NCI-H2029 treated with DMSO at 0.1 percent for 48 hours (cell line): ENCODE data around the gene CHST11.

Experiments used
- DNase-seq: peaks from one replicate; lab custom pipeline; 2025; lab: John Stamatoyannopoulos, UW

CHST11 gene

GRCh38 chr12:104673696-104674482 is 217.1 kb downstream of the CHST11 start:
- no peak for DNase-seq

GRCh38 chr12:104676636-104677035 is 219.9 kb downstream of the CHST11 start:
- DNase-seq, result no peak

GRCh38 chr12:104677441-104678089 is 220.8 kb downstream of the CHST11 start:
- DNase-seq, result no peak

- no peak for DNase-seq
Observed at GRCh38 chr12:104680070-104680469, 223.3 kb downstream of the CHST11 start.

- DNase-seq, result no peak
Observed at GRCh38 chr12:104680491-104680890, 223.7 kb downstream of the CHST11 start.

- DNase-seq, result no peak
Observed at GRCh38 chr12:104681012-104681690, 224.4 kb downstream of the CHST11 start.

GRCh38 chr12:104682790-104683279 is 226.1 kb downstream of the CHST11 start:
- no peak for DNase-seq

- DNase-seq, result no peak
Observed at GRCh38 chr12:104683831-104684503, 227.2 kb downstream of the CHST11 start.

- no peak for DNase-seq
Observed at GRCh38 chr12:104684884-104685283, 228.1 kb downstream of the CHST11 start.

GRCh38 chr12:104685366-104685765 is 228.6 kb downstream of the CHST11 start:
- no peak for DNase-seq

- no peak for DNase-seq
Observed at GRCh38 chr12:104686196-104686595, 229.4 kb downstream of the CHST11 start.

- DNase-seq, result no peak
Observed at GRCh38 chr12:104687823-104688573, 231.2 kb downstream of the CHST11 start.

GRCh38 chr12:104689635-104690034 is 232.9 kb downstream of the CHST11 start:
- DNase-seq, result no peak

- DNase-seq, result no peak
Observed at GRCh38 chr12:104691721-104692556, 235.2 kb downstream of the CHST11 start.

GRCh38 chr12:104692557-104693218 is 235.9 kb downstream of the CHST11 start:
- DNase-seq, result no peak

- no peak for DNase-seq
Observed at GRCh38 chr12:104693493-104693892, 236.7 kb downstream of the CHST11 start.

- no peak for DNase-seq
Observed at GRCh38 chr12:104694161-104694560, 237.4 kb downstream of the CHST11 start.

- DNase-seq, result no peak
Observed at GRCh38 chr12:104694711-104695110, 238.0 kb downstream of the CHST11 start.

- DNase-seq, result peak; percentile 39
Observed at GRCh38 chr12:104695453-104696148, 238.9 kb downstream of the CHST11 start.
